Chondrocyte (in vitro differentiated cells): ENCODE measurements around the gene WDR27. TPM values are rescaled to one million over a fixed set of nuclear protein-coding genes. Genes with fewer than 3 reads are reported as not detected.

Source experiments
- DNase-seq: peaks from one replicate; pipeline ENCODE4 v3.0.0; 2021; ENCODE audit warnings: mixed read lengths, low spot score
- H3K27ac Mint-ChIP-seq: one replicate; pipeline ENCODE4 v1.8.0; 2021; ENCODE audit warnings: mild to moderate bottlenecking, moderate library complexity, mixed read lengths; ENCODE audit not compliant: unreplicated experiment
- H3K27me3 Mint-ChIP-seq: 2 replicates; pipeline ENCODE4 v1.8.0; 2021; ENCODE audit warnings: low read depth, mixed read lengths
- H3K36me3 Mint-ChIP-seq: 2 replicates; pipeline ENCODE4 v1.8.0; 2021; ENCODE audit warnings: low read depth, mixed read lengths
- H3K4me1 Mint-ChIP-seq: 2 replicates; pipeline ENCODE4 v1.8.0; 2021; ENCODE audit warnings: low read depth, mild to moderate bottlenecking, mixed read lengths
- H3K4me3 Mint-ChIP-seq: one replicate; pipeline ENCODE4 v1.8.0; 2021; ENCODE audit warnings: mild to moderate bottlenecking, moderate library complexity, mixed read lengths; ENCODE audit not compliant: unreplicated experiment
- H3K9me3 Mint-ChIP-seq: 2 replicates; pipeline ENCODE4 v1.8.0; 2021; ENCODE audit warnings: low read depth, mixed read lengths
- long read RNA-seq: library from polyadenylated mRNA; stranded (forward); transcript quantifications from one replicate; pipeline ENCODE4 v2.0.0, GENCODE V29; 2021
- total RNA-seq: library from RNA; stranded (reverse); gene quantifications from 3 replicates; pipeline ENCODE4 v1.2.1, GENCODE V29; 2021
- TF ChIP-seq, protein P1 (sequence below): fragments of 200-600 bp; sonication (generic); IDR thresholded peaks from 2 replicates; pipeline ENCODE4 v1.5.0; 2021; ENCODE audit warnings: antibody characterized with exemption, mild to moderate bottlenecking, moderate library complexity

The WDR27 gene
- 22.4 to 39.3 TPM (median 24.9 TPM) in 3 replicates for total RNA-seq
- long read RNA-seq, partial matches to known transcripts = 1 of 11 reads
- long read RNA-seq, other reads (novel, unspliced or antisense) = 7 of 11 reads

GRCh38 chr6:169701954-169702839 is at the start of gene WDR27, which contains the start of gene C6orf120:
TSS of gene WDR27 (minus strand) at chr6:169702029. CDS start at chr6:169689005, 13,024 bp downstream.
TSS of gene C6orf120 (plus strand) at chr6:169702126. CDS start at chr6:169702460, 334 bp downstream.
- Mint-ChIP-seq H3K9me3 (no peaks in the 10 kb centered on the region), H3K27me3 (no peaks in the 10 kb centered on the region), H3K4me1 (peaks cover 42% of the 10 kb centered on the region), H3K27ac (peak within 1 kb of the TSS; percentile 93), H3K4me3 (peak within 1 kb of the TSS; percentile 92), H3K36me3 (peaks cover 5% of the 10 kb centered on the region)
- TF ChIP-seq, protein P1, sequence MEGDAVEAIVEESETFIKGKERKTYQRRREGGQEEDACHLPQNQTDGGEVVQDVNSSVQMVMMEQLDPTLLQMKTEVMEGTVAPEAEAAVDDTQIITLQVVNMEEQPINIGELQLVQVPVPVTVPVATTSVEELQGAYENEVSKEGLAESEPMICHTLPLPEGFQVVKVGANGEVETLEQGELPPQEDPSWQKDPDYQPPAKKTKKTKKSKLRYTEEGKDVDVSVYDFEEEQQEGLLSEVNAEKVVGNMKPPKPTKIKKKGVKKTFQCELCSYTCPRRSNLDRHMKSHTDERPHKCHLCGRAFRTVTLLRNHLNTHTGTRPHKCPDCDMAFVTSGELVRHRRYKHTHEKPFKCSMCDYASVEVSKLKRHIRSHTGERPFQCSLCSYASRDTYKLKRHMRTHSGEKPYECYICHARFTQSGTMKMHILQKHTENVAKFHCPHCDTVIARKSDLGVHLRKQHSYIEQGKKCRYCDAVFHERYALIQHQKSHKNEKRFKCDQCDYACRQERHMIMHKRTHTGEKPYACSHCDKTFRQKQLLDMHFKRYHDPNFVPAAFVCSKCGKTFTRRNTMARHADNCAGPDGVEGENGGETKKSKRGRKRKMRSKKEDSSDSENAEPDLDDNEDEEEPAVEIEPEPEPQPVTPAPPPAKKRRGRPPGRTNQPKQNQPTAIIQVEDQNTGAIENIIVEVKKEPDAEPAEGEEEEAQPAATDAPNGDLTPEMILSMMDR = peak; percentile 31
- peak; percentile 99 for DNase-seq

- no peak overlapping the region for H3K27ac Mint-ChIP-seq
- H3K4me1 Mint-ChIP-seq = peaks cover 15% of the 10 kb centered on the region
- no peak for DNase-seq
- H3K9me3 Mint-ChIP-seq = peaks cover 21% of the 10 kb centered on the region
- H3K4me3 Mint-ChIP-seq = no peak overlapping the region
- H3K27me3 Mint-ChIP-seq = no peaks in the 10 kb centered on the region
- TF ChIP-seq, protein P1 = no peak
- H3K36me3 Mint-ChIP-seq = peaks cover 6% of the 10 kb centered on the region
Measured at GRCh38 chr6:169746556-169746955, 44.7 kb upstream of the WDR27 start.

GRCh38 chr6:169745405-169745804 is 43.6 kb upstream of the WDR27 start:
- TF ChIP-seq, protein P1 = no peak
- Mint-ChIP-seq H3K4me3 (no peak overlapping the region), H3K9me3 (peaks cover 21% of the 10 kb centered on the region), H3K4me1 (peaks cover 6% of the 10 kb centered on the region), H3K27ac (no peak overlapping the region), H3K27me3 (no peaks in the 10 kb centered on the region), H3K36me3 (peaks cover 6% of the 10 kb centered on the region)
- DNase-seq = no peak

GRCh38 chr6:169741344-169741743 is 39.5 kb upstream of the WDR27 start:
- H3K4me3 Mint-ChIP-seq = no peak overlapping the region
- no peak overlapping the region for H3K27ac Mint-ChIP-seq
- no peak for DNase-seq
- H3K36me3 Mint-ChIP-seq = peaks cover 5% of the 10 kb centered on the region
- H3K27me3 Mint-ChIP-seq = peaks cover 2% of the 10 kb centered on the region
- H3K4me1 Mint-ChIP-seq = no peaks in the 10 kb centered on the region
- H3K9me3 Mint-ChIP-seq = peaks cover 12% of the 10 kb centered on the region
- TF ChIP-seq, protein P1 = no peak

DNA sequence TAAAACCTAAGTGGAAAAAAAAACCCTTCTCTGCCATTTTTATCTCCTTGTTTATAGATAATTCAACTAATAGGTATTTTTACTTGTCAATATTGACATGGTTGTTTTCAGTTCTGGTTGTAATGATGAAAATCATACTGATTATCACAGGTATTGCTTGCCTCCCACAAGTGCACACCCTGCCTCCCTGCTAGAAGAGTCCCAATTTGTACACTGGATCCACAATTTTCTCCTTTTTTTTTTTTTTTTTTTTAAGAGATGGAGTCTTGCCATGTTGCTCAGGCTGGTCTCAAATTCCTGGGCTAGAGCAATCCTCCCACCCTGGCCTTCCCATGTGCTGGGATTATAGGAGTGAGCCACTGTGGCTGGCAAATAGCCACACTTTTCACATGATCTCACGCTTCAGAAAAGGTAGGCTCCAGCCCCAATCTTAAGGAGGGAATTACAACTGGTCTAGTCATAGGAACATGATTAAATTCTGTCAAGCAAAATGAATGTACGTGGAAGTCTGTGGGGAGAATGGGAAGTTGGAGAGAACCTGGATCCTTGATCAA is 37.2 kb upstream of the WDR27 start:
- Mint-ChIP-seq H3K27me3 (peaks cover 19% of the 10 kb centered on the region), H3K27ac (no peak overlapping the region), H3K36me3 (peaks cover 6% of the 10 kb centered on the region)

More for the DNA sequence above, 37.2 kb upstream of the WDR27 start:
- TF ChIP-seq, protein P1 = no peak
- H3K9me3 Mint-ChIP-seq = no peaks in the 10 kb centered on the region
- no peak overlapping the region for H3K4me3 Mint-ChIP-seq
- DNase-seq = no peak
- H3K4me1 Mint-ChIP-seq = no peaks in the 10 kb centered on the region
